ENCODE measurements around the gene DDOST. TPM values are rescaled to one million over a fixed set of nuclear protein-coding genes. Genes with fewer than 3 reads are reported as not detected.
A peak's percentile ranks its signal among the peaks of the same experiment; 100 is the strongest.

Gene DDOST
- total RNA-seq, 1 experiment from 2014 or later: 292 TPM

GRCh38 chr1:20633190-20634064 is 27.7 kb downstream of the DDOST start, which contains the start of gene PINK1:
TSS of gene PINK1 (plus strand) at chr1:20633458. CDS start at chr1:20633549, 91 bp downstream.
- DNase-seq (ENCODE audit: unreplicated experiment): peak; percentile 71
- no peaks in the 10 kb centered on the region for H3K9me3 Mint-ChIP-seq (ENCODE audit: unreplicated experiment)
- TF ChIP-seq CTCF (IDR thresholded peaks at IDR 0.05; ENCODE audit: unreplicated experiment): peak; percentile 99
- peaks cover 9% of the 10 kb centered on the region for H3K36me3 Mint-ChIP-seq (ENCODE audit: insufficient read depth, unreplicated experiment)
- ChIA-PET CTCF (interaction anchor here (0.5 to 7.6 kb wide), 31 partner anchors 9 to 1866 kb away, joined by 3 to 55 read pairs (median 4); partner anchors contain the start of gene CDA), POLR2A (interaction anchor here (0.6 to 3.2 kb wide), 29 partner anchors 9 to 1681 kb away, joined by 3 to 41 read pairs (median 4); partner anchors contain the start of genes CAMK2N1, DDOST, KIF17 and MUL1)
- H3K4me3 Mint-ChIP-seq (ENCODE audit: unreplicated experiment): peak within 1 kb of the TSS; percentile 77
- no TSS peak for BruUV-seq (replicated peaks)
- H3K27me3 Mint-ChIP-seq (ENCODE audit: insufficient read depth, unreplicated experiment): no peaks in the 10 kb centered on the region
- intact Hi-C loops (cut with micrococcal nuclease): loop anchor here (1.0 to 10.0 kb wide), 3 partner anchors 58 to 419 kb away; no protein-coding TSS in a partner anchor
- H3K4me1 Mint-ChIP-seq (ENCODE audit: insufficient read depth, unreplicated experiment): peaks cover 12% of the 10 kb centered on the region
- H3K27ac Mint-ChIP-seq (ENCODE audit: low read depth, unreplicated experiment): peak within 1 kb of the TSS; percentile 69

- Mint-ChIP-seq H3K4me3 (ENCODE audit: unreplicated experiment) (peak overlapping the region; percentile 77), H3K4me1 (ENCODE audit: insufficient read depth, unreplicated experiment) (peaks cover 12% of the 10 kb centered on the region), H3K9me3 (ENCODE audit: unreplicated experiment) (no peaks in the 10 kb centered on the region), H3K36me3 (ENCODE audit: insufficient read depth, unreplicated experiment) (no peaks in the 10 kb centered on the region), H3K27me3 (ENCODE audit: insufficient read depth, unreplicated experiment) (no peaks in the 10 kb centered on the region), H3K27ac (ENCODE audit: low read depth, unreplicated experiment) (no peak overlapping the region)
- no TSS peak for BruUV-seq (replicated peaks)
- TF ChIP-seq CTCF (IDR thresholded peaks at IDR 0.05; ENCODE audit: unreplicated experiment): no peak
- POLR2A ChIA-PET: interaction anchor here (0.6 to 3.2 kb wide), 6 partner anchors 14 to 509 kb away, joined by 3 to 41 read pairs (median 4); partner anchors contain the start of gene MUL1
- CTCF ChIA-PET: interaction anchor here (0.5 to 7.6 kb wide), 27 partner anchors 8 to 1867 kb away, joined by 3 to 55 read pairs (median 4); partner anchors contain the start of gene CDA
- intact Hi-C loops (cut with micrococcal nuclease): loop anchor here (10.0 kb wide), 1 partner anchor 418 kb away; no protein-coding TSS in a partner anchor
- no peak for DNase-seq (ENCODE audit: unreplicated experiment)
Observed at GRCh38 chr1:20632386-20632785, 28.8 kb downstream of the DDOST start.

- no peak overlapping the region for H3K27ac Mint-ChIP-seq (ENCODE audit: low read depth, unreplicated experiment)
- no peak for TF ChIP-seq CTCF (IDR thresholded peaks at IDR 0.05; ENCODE audit: unreplicated experiment)
- ChIA-PET POLR2A (interaction anchor here (0.6 to 1.0 kb wide), 3 partner anchors 16 to 30 kb away, joined by 3 read pairs; no protein-coding TSS in a partner anchor), CTCF (interaction anchor here (0.7 to 7.6 kb wide), 5 partner anchors 9 to 107 kb away, joined by 3 to 55 read pairs (median 5); no protein-coding TSS in a partner anchor)
- peaks cover 6% of the 10 kb centered on the region for H3K4me1 Mint-ChIP-seq (ENCODE audit: insufficient read depth, unreplicated experiment)
- H3K27me3 Mint-ChIP-seq (ENCODE audit: insufficient read depth, unreplicated experiment): no peaks in the 10 kb centered on the region
- intact Hi-C loops (cut with micrococcal nuclease): loop anchor here (10.0 kb wide), 1 partner anchor 416 kb away; no protein-coding TSS in a partner anchor
- H3K9me3 Mint-ChIP-seq (ENCODE audit: unreplicated experiment): no peaks in the 10 kb centered on the region
- H3K4me3 Mint-ChIP-seq (ENCODE audit: unreplicated experiment): no peak overlapping the region
- BruUV-seq (replicated peaks): no TSS peak
- no peak for DNase-seq (ENCODE audit: unreplicated experiment)
- no peaks in the 10 kb centered on the region for H3K36me3 Mint-ChIP-seq (ENCODE audit: insufficient read depth, unreplicated experiment)
Observed at GRCh38 chr1:20630729-20631128, 30.4 kb downstream of the DDOST start.

GRCh38 chr1:20626524-20626923 is 34.6 kb downstream of the DDOST start:
- TF ChIP-seq CTCF (IDR thresholded peaks at IDR 0.05; ENCODE audit: unreplicated experiment): no peak
- BruUV-seq (replicated peaks): no TSS peak
- no peak overlapping the region for H3K27ac Mint-ChIP-seq (ENCODE audit: low read depth, unreplicated experiment)
- H3K36me3 Mint-ChIP-seq (ENCODE audit: insufficient read depth, unreplicated experiment): no peaks in the 10 kb centered on the region
- H3K4me1 Mint-ChIP-seq (ENCODE audit: insufficient read depth, unreplicated experiment): no peaks in the 10 kb centered on the region
- DNase-seq (ENCODE audit: unreplicated experiment): no peak
- H3K9me3 Mint-ChIP-seq (ENCODE audit: unreplicated experiment): no peaks in the 10 kb centered on the region
- CTCF ChIA-PET: interaction anchor here (1.1 to 1.5 kb wide), 2 partner anchors 12 to 51 kb away, joined by 3 to 4 read pairs; no protein-coding TSS in a partner anchor
- no peaks in the 10 kb centered on the region for H3K27me3 Mint-ChIP-seq (ENCODE audit: insufficient read depth, unreplicated experiment)
- POLR2A ChIA-PET: no interaction called here
- intact Hi-C loops (cut with micrococcal nuclease): no loop called here
- H3K4me3 Mint-ChIP-seq (ENCODE audit: unreplicated experiment): no peak overlapping the region

All from MCF 10A (cell line).